HL-60 (cell line): ENCODE measurements around the gene KAT2B.

Experiments
- SPI1 ChIP-seq: IDR thresholded peaks from 2 replicates; pipeline ENCODE4 v1.6.1; 2012; ENCODE audit warnings: low read depth, mild to moderate bottlenecking, borderline replicate concordance
- TF ChIP-seq, protein P1 (sequence below): IDR thresholded peaks from one replicate; pipeline ENCODE4 v1.5.1; 2011; ENCODE audit warnings: low read length, control low read depth, inconsistent platforms; ENCODE audit not compliant: insufficient read depth
- TF ChIP-seq, protein P2 (sequence below): IDR thresholded peaks from 2 replicates; pipeline ENCODE4 v1.6.1; 2012; ENCODE audit warnings: low read depth; ENCODE audit not compliant: insufficient replicate concordance

GRCh38 chr3:20110826-20111225 is 70.6 kb downstream of the KAT2B start:
- TF ChIP-seq, protein P1, sequence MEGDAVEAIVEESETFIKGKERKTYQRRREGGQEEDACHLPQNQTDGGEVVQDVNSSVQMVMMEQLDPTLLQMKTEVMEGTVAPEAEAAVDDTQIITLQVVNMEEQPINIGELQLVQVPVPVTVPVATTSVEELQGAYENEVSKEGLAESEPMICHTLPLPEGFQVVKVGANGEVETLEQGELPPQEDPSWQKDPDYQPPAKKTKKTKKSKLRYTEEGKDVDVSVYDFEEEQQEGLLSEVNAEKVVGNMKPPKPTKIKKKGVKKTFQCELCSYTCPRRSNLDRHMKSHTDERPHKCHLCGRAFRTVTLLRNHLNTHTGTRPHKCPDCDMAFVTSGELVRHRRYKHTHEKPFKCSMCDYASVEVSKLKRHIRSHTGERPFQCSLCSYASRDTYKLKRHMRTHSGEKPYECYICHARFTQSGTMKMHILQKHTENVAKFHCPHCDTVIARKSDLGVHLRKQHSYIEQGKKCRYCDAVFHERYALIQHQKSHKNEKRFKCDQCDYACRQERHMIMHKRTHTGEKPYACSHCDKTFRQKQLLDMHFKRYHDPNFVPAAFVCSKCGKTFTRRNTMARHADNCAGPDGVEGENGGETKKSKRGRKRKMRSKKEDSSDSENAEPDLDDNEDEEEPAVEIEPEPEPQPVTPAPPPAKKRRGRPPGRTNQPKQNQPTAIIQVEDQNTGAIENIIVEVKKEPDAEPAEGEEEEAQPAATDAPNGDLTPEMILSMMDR: no peak
- TF ChIP-seq, protein P2, sequence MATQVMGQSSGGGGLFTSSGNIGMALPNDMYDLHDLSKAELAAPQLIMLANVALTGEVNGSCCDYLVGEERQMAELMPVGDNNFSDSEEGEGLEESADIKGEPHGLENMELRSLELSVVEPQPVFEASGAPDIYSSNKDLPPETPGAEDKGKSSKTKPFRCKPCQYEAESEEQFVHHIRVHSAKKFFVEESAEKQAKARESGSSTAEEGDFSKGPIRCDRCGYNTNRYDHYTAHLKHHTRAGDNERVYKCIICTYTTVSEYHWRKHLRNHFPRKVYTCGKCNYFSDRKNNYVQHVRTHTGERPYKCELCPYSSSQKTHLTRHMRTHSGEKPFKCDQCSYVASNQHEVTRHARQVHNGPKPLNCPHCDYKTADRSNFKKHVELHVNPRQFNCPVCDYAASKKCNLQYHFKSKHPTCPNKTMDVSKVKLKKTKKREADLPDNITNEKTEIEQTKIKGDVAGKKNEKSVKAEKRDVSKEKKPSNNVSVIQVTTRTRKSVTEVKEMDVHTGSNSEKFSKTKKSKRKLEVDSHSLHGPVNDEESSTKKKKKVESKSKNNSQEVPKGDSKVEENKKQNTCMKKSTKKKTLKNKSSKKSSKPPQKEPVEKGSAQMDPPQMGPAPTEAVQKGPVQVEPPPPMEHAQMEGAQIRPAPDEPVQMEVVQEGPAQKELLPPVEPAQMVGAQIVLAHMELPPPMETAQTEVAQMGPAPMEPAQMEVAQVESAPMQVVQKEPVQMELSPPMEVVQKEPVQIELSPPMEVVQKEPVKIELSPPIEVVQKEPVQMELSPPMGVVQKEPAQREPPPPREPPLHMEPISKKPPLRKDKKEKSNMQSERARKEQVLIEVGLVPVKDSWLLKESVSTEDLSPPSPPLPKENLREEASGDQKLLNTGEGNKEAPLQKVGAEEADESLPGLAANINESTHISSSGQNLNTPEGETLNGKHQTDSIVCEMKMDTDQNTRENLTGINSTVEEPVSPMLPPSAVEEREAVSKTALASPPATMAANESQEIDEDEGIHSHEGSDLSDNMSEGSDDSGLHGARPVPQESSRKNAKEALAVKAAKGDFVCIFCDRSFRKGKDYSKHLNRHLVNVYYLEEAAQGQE: no peak
- TF ChIP-seq SPI1: no peak
